Natural killer cell treated with Interleukin-12 subunit alpha and Interleukin-12 subunit beta and Interleukin-15 and Interleukin-18, amount 100 ng/mL, for 72 hours (primary cell): ENCODE results near the gene RPN2. TPM values are rescaled to one million over a fixed set of nuclear protein-coding genes. Genes with fewer than 3 reads are reported as not detected.

Experiments used
- ATAC-seq, 2 donors: fragments of 150-1000 bp; cut with Tn5 transposase in 1 of 2; sonication (Bioruptor Pico), chemical (Tn5 transposase) in 1 of 2; 2 replicates each; pipeline ENCODE4 v1.10.0; 2021
- DNase-seq: peaks from one replicate; pipeline ENCODE4 v3.0.0; 2022; ENCODE audit warnings: low spot score
- H3K27ac Mint-ChIP-seq, 2 donors: 1 replicate in 1 of 2; 2 replicates in 1 of 2; pipeline ENCODE4 v1.8.0; 2022; ENCODE audit warnings: mixed read lengths in 2 of 2, mild to moderate bottlenecking in 1 of 2, moderate library complexity in 1 of 2
- H3K27me3 Mint-ChIP-seq, 2 donors: 1 replicate in 1 of 2; 2 replicates in 1 of 2; pipeline ENCODE4 v1.8.0; 2022; ENCODE audit warnings: mixed read lengths in 2 of 2
- H3K36me3 Mint-ChIP-seq: one replicate; pipeline ENCODE4 v1.8.0; 2022; ENCODE audit warnings: mixed read lengths
- H3K4me1 Mint-ChIP-seq, 2 donors: 1 replicate in 1 of 2; 2 replicates in 1 of 2; pipeline ENCODE4 v1.8.0; 2022; ENCODE audit warnings: low read depth in 2 of 2, mixed read lengths in 2 of 2, mild to moderate bottlenecking in 1 of 2
- H3K4me3 Mint-ChIP-seq: one replicate; pipeline ENCODE4 v1.8.0; 2022; ENCODE audit warnings: mixed read lengths
- H3K9me3 Mint-ChIP-seq: 2 replicates; pipeline ENCODE4 v1.8.0; 2022; ENCODE audit warnings: mixed read lengths
- total RNA-seq, 2 donors: library from RNA; stranded (reverse); gene quantifications; one replicate each; pipeline ENCODE4 v1.2.3, GENCODE V29; 2022

Gene RPN2
- total RNA-seq, 2 donors from 2014 or later: 211 to 259 TPM

DNA sequence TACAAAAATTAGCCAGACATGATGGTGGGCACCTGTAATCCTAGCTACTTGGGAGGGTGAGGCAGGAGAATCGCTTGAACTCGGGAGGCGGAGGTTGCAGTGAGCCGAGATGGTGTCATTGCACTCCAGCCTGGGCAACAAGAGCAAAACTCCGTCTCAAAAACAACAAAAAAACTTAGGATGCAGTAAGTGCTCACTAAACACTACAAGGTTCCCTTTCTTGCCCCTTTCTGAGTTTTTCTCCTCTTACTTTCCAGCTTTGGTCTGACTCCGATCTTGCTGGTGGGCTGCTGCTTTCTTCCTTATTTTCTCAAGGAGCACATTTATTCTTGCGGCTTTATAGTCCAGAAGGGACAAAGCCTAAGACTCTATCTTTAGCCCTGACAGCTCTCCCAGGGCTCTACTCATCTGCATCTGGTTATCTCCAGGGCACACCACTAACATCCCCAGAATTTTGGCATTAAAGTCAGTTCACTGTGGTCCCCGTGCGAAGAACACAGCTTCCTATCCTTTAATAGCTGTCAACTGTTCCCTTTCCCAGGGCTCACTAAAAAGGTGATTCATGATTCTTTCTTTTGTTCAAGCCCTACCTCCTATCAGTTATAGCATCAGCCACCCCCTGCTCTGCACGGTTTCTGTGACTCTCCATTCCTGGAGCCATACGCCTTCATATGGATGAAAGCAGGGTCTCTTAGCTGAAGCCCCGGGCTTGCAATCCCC is 17.1 kb upstream of the RPN2 start:
- no peaks in the 10 kb centered on the region for H3K27me3 Mint-ChIP-seq
- no peaks in the 10 kb centered on the region for H3K4me1 Mint-ChIP-seq
- no peak overlapping the region for H3K27ac Mint-ChIP-seq
- H3K36me3 Mint-ChIP-seq: no peaks in the 10 kb centered on the region
- ATAC-seq (no peak), DNase-seq (no peak)
- H3K4me3 Mint-ChIP-seq: no peak overlapping the region
- H3K9me3 Mint-ChIP-seq: no peaks in the 10 kb centered on the region

DNA sequence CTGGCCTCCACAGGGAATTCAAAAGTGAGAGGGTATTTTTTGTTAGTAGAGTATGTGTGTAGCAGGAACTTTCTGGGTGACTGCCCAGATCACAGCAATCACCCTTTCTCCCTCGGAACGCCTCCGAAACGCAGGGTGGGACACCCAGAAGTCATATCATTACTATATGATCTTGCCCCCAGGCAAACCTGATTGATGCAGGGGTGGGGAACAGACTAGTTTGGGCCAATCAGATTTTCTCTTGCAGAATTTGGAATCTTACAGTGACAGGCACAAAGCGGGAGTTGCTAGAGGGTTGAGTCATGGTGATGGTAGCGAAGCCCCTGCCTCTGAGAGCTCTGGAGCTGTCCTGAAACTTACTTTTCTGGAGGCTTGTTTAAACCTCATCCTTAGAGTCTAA is 16.5 kb upstream of the RPN2 start:
- Mint-ChIP-seq H3K36me3 (no peaks in the 10 kb centered on the region), H3K9me3 (no peaks in the 10 kb centered on the region), H3K27me3 (no peaks in the 10 kb centered on the region), H3K4me1 (no peaks in the 10 kb centered on the region), H3K27ac (no peak overlapping the region), H3K4me3 (no peak overlapping the region)
- no peak for DNase-seq
- ATAC-seq: no peak

DNA sequence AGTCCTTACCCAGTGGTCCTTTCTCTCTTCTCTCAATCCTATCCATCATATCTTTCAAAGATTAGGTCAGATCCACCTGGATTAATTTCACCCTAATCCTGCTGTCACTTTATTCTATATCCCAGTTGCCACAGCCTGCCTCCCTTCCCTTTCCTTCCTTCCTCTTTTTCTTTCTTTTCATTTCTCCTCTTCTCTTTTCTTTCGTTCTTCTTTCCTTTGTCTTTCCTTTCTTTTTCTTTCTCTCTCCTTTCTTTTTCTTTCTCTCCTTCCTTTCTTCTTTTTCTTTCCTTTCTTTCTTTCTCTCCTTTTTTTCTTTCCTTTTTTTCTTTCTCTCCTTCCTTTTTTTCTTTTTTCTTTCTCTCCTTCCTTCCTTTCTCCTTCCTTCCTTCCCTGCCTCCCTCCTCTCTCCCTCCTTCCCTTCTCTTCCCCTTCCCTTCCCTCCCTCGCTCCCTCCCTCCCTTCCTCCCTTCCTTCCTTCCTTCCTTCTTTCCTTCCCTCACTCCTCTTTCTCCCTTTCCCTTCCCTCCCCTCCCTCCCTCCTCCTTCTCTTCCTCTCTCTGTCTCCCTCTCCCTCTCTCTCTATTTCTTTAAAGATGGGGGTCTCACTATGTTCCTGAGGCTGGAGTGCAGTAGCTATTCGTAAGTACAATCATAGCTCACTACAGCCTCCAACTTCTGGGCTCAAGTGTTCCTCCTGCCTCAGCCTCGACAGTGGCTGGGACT is 15.1 kb upstream of the RPN2 start:
- Mint-ChIP-seq H3K9me3 (no peaks in the 10 kb centered on the region), H3K27ac (no peak overlapping the region), H3K27me3 (no peaks in the 10 kb centered on the region), H3K36me3 (no peaks in the 10 kb centered on the region), H3K4me3 (no peak overlapping the region), H3K4me1 (no peaks in the 10 kb centered on the region)
- DNase-seq (no peak), ATAC-seq (no peak)

DNA sequence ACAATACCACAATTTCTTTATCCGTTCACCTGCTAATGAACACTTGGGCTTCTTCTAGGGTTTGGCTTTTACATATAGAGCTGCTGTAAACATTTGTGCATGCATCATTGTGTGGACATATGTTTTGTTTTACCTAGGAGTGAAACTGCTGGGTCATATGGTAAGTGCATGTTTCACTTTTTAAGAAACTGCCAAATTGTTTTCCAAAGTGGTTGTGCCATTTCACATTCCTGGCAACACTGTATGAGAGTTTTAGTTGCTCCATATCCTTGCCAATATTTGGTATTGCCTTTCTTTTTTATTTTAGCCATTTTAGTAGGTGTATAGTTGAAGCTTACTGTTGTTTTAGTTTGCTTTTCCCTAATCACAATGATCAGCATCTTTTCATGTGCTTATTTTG is 14.1 kb upstream of the RPN2 start:
- DNase-seq (no peak), ATAC-seq (no peak)
- Mint-ChIP-seq H3K9me3 (no peaks in the 10 kb centered on the region), H3K27ac (no peak overlapping the region), H3K4me3 (no peak overlapping the region), H3K36me3 (no peaks in the 10 kb centered on the region), H3K27me3 (no peaks in the 10 kb centered on the region), H3K4me1 (no peaks in the 10 kb centered on the region)

DNA sequence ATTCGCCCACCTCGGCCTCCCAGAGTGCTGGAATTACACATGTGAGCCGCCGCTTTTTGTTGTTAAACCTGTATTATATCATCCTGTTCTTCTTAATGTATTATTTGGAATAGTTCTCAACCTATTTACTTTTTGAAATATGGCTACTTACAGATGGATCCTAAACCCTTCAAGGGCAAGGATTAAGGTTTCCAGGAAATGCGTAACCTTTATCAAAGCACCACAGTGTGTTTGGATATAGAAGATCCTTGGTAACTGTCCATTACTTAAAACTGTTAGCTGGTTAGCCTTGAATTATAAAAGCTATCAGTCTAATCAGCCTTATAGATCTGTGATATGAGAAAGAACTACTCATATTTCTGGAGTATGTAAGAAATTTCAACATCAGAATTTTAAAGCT is 12.3 kb upstream of the RPN2 start:
- no peak for ATAC-seq
- Mint-ChIP-seq H3K4me3 (no peak overlapping the region), H3K4me1 (no peaks in the 10 kb centered on the region), H3K36me3 (no peaks in the 10 kb centered on the region), H3K27ac (no peak overlapping the region), H3K27me3 (no peaks in the 10 kb centered on the region), H3K9me3 (no peaks in the 10 kb centered on the region)
- DNase-seq: no peak

DNA sequence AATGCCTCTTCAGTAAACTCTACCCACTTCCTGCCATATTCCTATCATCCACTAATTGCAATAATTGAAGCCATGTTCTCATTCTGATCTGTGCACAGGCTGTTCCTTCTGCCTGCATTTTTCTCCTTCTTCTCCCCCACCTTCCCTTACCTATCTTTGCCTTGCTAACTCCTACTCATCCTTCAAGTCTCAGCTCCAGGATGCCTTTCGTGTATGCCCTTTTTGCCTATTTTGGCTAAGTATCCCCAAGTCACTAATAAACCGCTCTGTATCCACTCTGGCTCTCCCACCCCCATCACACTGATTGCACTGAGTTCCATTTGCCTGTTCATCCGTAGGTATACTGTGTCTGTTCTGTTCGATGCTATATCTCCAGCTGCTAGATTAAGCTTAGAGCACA is 6.3 kb upstream of the RPN2 start:
- H3K36me3 Mint-ChIP-seq: no peaks in the 10 kb centered on the region
- no peak overlapping the region for H3K4me3 Mint-ChIP-seq
- DNase-seq (no peak), ATAC-seq (no peak)
- no peak overlapping the region for H3K27ac Mint-ChIP-seq
- no peaks in the 10 kb centered on the region for H3K27me3 Mint-ChIP-seq
- H3K4me1 Mint-ChIP-seq: no peaks in the 10 kb centered on the region
- no peaks in the 10 kb centered on the region for H3K9me3 Mint-ChIP-seq

DNA sequence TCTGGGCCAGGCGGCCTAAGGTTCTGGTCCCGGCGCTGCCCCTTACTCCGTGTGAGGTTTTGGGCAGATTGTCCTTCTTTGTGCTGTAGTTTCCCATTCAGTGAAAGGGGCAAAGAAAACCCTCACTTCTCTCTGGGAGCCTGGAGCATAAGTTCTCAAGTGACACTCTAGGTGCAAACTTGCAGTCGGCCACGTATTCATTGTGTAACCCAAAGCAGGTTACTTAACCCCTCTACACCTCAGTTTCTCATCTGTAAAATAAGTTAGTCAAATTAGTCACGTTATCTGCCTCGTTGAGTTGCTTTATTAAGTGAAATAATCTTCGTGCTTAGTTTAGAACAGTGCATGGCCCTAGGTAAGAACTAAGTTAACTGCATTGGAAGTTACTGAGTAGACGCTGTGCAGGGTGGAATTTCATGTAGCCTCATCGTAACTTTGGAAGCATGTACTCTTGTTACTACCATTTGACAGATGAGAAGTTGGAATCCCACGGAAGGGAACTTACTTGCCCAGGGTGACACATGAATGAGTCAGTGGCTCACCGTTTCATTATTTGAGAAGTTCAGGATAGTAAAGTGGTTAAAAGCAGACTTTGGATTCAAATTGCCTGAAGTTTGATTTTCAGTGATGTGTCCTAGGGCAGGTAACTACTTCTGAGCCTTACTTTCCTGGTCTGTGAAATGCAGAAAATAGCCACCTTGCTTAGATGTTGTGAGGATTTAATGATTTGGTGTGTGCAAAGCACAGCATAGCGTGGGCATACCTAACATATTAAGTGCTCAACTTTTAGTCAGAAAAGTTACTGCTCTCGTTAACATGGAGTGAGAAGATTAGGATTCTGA is 774 bp downstream of the RPN2 start:
- Mint-ChIP-seq H3K4me1 (peaks cover 38 to 46% of the 10 kb centered on the region in 2 donors), H3K27me3 (no peaks in the 10 kb centered on the region), H3K27ac (peak overlapping the region; percentile 96 to 99), H3K4me3 (peak overlapping the region; percentile 96), H3K9me3 (no peaks in the 10 kb centered on the region), H3K36me3 (peaks cover 18% of the 10 kb centered on the region)
- DNase-seq (no peak), ATAC-seq (no peak)

DNA sequence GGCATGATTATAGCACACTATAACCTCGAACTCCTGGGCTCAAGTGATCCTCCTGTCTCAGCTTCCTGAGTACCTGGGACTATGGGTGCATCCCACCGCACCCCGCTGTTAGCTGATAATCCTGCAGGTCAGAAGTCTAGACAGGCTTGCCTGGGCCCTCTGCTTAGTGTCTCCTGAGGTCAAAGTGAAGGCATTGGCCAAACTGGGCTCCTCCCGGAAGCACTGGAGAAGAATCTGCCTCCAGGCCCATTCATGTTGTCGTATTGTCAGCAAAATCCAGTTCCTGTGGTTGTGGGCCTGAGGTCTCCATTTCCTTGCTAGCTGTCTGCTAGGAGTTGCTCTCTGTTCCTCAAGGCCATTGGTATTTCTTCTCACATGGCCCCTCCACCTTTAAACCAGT is 6.6 kb downstream of the RPN2 start:
- H3K27ac Mint-ChIP-seq: no peak overlapping the region
- peaks cover 46% of the 10 kb centered on the region for H3K36me3 Mint-ChIP-seq
- peaks cover 58 to 65% of the 10 kb centered on the region in 2 donors for H3K4me1 Mint-ChIP-seq
- no peaks in the 10 kb centered on the region for H3K9me3 Mint-ChIP-seq
- DNase-seq: no peak
- no peak for ATAC-seq
- no peaks in the 10 kb centered on the region for H3K27me3 Mint-ChIP-seq
- no peak overlapping the region for H3K4me3 Mint-ChIP-seq

DNA sequence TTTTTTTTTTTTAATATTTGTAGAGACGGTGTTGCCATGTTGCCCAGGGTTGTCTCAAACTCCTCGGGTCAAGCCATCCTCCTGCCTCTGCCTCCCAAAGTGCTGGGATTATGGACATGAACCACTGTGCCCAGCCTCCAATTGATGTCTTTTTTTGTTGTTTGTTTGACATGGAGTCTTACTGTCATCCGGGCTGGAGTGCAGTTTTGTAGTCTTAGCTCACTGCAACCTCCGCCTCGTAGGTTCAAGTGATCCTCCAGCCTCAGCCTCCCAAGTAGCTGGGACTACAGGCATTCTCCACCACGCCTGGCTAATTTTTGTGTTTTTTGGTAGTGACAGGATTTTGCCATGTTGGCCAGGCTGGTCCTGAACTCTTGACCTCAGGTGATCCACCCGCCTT is 9.7 kb downstream of the RPN2 start:
- Mint-ChIP-seq H3K27ac (no peak overlapping the region), H3K9me3 (no peaks in the 10 kb centered on the region), H3K4me1 (peaks cover 60 to 62% of the 10 kb centered on the region in 2 donors), H3K27me3 (no peaks in the 10 kb centered on the region), H3K36me3 (peaks cover 39% of the 10 kb centered on the region), H3K4me3 (no peak overlapping the region)
- ATAC-seq (no peak), DNase-seq (no peak)

DNA sequence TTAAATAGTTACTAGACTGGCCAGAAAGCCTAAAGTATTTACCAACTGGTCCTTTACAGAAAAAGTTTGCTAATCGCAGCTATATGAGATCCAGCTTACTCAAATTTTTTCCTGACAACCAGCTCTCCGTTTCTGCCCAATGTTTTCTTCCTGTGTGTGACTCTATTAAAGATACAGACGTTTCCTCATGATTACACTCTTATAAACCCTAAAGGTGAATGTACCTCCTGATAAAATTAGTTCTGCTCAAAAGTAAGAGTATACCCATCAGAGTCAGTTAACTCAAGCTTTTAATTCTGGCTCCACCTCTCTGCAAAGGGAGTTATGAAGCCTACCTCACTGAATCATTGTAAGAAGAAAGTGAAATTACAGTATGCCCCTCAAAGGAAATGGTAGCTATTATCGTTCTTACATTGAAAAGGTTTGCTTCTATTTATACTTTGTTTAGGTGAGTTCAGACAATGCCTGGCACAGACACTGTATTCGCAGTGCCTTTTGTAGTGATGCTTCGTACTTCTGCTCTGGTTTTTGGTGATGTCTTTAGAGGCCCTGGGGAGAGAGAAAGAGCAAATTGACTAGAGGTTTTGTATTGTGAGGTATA is 10.4 kb downstream of the RPN2 start:
- no peak for DNase-seq
- Mint-ChIP-seq H3K36me3 (peaks cover 37% of the 10 kb centered on the region), H3K4me3 (peak overlapping the region; percentile 38), H3K27me3 (no peaks in the 10 kb centered on the region), H3K27ac (peak overlapping the region; percentile 5 to 20), H3K9me3 (no peaks in the 10 kb centered on the region), H3K4me1 (peaks cover 58 to 62% of the 10 kb centered on the region in 2 donors)
- ATAC-seq: no peak

DNA sequence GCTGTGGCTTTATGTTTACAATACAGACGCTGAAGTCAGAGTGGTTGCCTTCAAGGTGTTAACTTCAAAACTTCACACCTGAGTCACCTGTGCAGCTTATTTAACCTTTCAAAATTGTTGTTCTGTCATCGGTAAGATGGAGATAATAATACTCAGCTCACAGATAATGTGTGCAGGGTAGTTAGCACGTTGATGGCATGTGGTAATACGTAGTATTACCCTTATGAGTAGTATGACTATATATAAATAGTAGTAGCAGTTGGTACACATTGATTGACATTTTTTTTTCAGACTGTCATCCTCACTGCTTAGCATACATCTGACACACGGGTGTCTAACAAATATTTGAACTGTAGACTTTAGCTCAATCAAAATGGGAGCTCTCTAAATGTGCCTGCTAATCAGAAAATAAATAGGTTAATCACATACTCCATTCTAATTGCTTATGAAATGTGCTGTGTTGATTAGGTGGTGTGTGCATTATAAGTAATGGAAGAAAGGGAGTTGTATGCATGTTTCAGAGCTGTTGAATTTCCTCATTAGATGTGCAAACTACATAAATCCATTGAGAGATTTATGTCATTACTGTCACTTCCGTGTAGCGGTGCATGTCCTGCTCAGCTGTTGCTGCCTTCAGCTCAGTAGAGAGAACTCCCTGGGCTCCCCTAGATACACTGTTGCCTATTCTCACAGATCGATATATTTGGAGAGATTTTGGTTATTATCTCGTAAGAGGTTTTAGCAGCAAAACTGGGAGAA is 11.4 kb downstream of the RPN2 start:
- Mint-ChIP-seq H3K36me3 (peaks cover 33% of the 10 kb centered on the region), H3K4me3 (no peak overlapping the region), H3K4me1 (peaks cover 64 to 68% of the 10 kb centered on the region in 2 donors), H3K27ac (peak overlapping the region; percentile 20 to 47), H3K9me3 (no peaks in the 10 kb centered on the region), H3K27me3 (no peaks in the 10 kb centered on the region)
- DNase-seq (no peak), ATAC-seq (peak in 1 of 2 donors; percentile 18)

DNA sequence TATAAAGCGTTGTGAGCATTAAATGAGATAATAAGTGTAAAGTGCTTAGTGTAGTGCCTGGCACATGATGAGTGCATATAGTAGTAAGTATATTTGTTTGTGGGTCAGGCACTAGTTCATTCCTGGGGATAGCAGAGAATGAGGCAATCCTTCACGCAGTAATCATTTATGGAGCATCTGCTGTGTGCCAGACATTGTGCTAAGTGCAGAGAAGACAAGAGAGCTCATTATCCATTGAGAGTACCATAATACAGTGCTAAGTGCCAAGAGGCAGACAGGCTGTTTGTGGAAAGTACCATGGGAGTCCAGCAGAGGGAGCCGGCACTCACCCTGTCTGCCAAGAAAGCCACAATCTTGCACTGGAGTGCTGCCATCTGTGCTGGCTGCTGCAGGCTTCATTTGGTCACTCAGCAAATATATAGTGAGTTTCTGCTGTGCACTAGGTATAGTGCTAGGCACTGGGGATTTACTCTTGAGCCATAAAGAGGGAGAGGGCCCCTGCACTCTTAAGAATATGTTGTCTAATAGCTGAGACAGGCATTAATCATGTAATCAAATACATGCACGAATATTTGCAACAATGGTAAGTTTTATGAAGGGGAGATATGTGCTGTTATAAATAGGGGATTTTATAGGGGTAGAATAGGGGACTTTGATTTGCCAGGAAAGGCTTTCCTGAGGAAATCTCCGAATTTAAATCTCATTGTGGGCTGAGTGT is 13.2 kb downstream of the RPN2 start:
- DNase-seq: peak; percentile 74
- ATAC-seq: peak; percentile 80
- Mint-ChIP-seq H3K9me3 (no peaks in the 10 kb centered on the region), H3K36me3 (peaks cover 32% of the 10 kb centered on the region), H3K4me3 (no peak overlapping the region), H3K27me3 (no peaks in the 10 kb centered on the region), H3K4me1 (peaks cover 68 to 74% of the 10 kb centered on the region in 2 donors), H3K27ac (no peak overlapping the region)

DNA sequence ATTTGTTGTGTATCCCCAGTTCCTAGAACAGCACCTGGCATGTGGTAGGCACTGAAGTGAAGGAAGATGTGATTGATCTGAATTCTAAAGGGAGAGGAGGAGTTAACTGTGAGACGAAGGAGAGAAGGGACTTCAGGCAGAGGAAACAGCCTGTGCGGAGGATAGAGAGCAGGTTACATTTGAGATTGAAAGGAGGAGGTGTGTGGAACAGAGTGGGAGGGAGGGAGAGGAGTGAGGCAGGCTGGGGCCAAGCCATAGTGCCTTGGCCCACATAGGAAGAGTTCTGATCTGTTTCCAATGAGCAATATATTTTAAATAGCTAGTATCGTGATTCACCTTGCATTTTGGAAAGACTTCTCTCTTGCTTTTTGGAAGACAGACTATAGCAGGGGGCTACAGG is 14.1 kb downstream of the RPN2 start:
- peaks cover 28% of the 10 kb centered on the region for H3K36me3 Mint-ChIP-seq
- no peaks in the 10 kb centered on the region for H3K9me3 Mint-ChIP-seq
- H3K4me3 Mint-ChIP-seq: no peak overlapping the region
- peak overlapping the region in 1 of 2 donors; percentile 63 for H3K27ac Mint-ChIP-seq
- H3K4me1 Mint-ChIP-seq: peaks cover 64 to 76% of the 10 kb centered on the region in 2 donors
- DNase-seq: no peak
- no peaks in the 10 kb centered on the region for H3K27me3 Mint-ChIP-seq
- no peak for ATAC-seq
